GM18511 (cell line): ENCODE results near the gene ANKH.

ENCODE experiments used
- ATAC-seq: cut with Tn5 transposase; IDR thresholded peaks from one replicate; pipeline ENCODE4 v1.9.1; 2021; ENCODE audit warnings: mild to moderate bottlenecking, moderate library complexity; ENCODE audit not compliant: unreplicated experiment

The ANKH gene

DNA sequence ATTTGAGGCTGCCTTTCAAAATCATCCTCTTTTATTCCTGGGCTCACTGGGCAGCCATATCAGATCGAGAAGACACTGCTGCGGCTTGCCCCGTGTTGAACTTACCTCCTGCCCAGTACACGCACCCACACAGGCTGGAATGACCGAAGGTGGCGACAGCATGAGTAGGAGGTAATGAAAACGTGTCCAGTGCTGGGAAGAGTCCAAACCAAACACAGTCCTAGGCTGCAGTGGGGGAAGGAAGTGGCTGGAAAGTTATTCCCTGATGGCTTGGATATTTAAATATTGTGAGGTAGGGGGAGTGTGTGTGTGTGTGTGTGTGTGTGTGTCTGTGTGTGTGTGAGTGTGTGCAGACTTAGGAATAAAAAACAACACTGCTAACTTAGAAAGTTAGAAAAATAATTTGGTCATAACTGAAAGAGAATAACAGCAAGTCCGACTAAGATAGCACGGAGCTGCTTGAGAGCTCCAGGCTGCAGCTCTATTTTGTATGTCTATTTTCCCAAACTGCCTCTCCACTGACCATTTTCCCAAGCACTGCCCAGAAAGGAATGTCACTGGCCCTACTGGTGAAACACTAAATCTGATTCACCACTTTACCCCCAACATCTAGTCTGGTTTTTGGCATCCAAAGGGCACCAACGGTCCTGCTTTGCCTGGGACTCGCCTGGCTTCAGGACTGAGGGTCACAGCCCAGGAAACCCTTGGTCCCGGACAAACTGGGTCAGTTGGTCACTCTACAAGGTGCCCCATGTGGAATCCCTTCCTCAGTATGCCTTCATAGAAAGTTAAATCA is 41.2 kb downstream of the ANKH start:
- no peak for ATAC-seq

DNA sequence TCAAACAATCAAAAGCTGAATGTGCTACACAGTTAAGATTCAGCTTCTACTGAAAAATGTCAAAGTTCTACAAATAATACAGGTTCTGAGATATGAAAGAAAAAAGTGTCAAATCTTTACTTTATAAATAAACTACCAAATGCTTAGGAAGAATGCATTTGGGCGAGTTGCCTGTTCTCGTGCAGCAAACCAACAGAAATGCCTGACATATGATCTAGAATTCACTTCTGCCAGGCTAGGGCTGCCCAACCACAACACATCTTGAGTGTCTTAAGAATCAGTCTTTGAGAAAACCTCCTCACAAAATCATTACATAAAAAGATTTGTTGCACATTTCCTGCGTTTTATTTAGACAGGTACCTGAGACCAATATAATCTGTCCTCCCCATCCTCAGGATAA is 42.2 kb downstream of the ANKH start:
- ATAC-seq = no peak

DNA sequence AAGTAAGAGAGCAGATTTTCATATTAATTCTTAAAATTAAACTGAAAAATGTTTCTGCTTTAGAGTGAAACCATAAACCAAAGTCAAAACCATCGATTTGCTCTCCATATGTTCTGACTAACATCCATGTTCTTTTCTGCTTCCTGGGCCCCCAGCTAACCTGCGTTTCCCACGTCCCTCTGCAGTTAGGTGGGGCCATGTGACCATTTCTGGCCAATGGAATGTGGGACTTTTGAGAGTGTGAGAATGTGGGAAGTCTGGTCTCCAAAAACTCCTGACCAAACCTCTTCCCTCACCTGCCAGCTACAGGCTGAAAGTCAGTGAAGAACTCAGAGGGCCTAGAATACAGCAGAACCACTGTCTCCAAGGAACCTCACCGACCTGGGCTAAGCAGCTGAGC is 44.9 kb downstream of the ANKH start:
- ATAC-seq = no peak

DNA sequence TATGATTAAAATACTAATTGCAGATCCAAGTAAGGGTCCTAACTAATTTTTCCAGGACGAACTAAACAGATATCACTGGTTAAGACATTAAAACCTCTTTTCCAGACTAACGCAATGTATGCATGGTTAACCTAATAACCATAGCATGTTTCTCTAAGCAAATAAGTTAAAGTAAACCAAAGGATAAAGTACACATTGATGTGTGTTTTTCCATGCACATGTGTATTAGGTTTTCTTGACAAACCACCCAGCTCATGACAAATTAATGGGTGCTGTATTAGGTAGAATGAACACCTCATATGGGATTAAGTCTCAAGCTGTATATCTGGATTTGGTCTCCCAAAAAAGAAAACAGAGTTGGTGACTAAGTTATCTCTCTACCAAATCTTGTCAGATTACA is 45.6 kb downstream of the ANKH start:
- no peak for ATAC-seq

DNA sequence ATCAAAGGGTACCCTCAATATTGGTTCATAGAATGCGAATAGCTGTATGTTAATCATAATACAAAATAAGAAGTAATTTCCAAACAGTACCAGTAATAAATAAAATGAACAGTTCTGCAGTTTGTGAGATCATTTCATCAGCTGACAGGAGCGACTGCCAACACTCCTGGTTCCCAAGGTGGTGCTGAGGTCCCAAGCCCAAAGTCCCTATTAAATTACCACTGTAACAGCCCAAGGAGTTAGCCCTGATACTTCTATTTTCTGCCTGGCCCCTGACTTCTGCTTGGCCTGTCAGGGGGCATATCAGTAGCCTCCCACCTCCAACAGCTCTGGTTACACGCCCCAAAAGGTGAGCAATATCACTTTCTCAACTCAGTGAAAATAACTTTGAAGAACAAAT is 47.1 kb downstream of the ANKH start:
- no peak for ATAC-seq

DNA sequence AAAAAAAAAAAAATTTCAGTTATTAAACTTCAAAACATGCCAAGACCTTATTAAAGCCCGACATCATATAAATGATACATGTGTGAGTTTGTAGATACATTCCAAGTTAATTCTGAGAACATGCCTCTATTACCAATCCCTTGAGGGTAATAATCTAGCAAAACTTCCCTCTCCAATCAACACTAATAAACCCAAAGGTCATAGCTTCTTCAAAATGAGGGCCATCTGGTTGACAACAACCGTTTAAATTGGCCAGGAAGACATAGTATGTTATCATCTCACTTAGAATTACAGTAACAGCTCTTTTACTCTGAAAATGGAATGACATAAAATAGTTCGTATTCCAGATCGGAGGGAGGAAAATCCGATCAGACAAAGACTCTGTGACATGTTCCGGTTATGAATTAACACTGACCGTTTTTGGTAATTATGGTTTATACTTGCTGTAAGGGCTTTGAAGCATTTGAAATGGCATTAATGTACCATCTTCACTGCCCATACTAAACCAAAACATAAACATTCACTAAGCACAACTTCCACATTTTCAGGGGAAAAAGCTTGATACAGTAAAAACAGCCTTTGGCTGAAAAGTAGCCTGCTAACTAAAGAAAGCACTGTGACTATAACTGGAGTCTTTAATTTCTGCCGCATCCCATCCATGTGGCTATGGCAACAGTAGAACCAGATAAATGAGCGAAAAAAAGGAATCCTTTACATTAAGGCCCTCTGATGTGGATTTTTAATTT is 50.3 kb downstream of the ANKH start:
- no peak for ATAC-seq

DNA sequence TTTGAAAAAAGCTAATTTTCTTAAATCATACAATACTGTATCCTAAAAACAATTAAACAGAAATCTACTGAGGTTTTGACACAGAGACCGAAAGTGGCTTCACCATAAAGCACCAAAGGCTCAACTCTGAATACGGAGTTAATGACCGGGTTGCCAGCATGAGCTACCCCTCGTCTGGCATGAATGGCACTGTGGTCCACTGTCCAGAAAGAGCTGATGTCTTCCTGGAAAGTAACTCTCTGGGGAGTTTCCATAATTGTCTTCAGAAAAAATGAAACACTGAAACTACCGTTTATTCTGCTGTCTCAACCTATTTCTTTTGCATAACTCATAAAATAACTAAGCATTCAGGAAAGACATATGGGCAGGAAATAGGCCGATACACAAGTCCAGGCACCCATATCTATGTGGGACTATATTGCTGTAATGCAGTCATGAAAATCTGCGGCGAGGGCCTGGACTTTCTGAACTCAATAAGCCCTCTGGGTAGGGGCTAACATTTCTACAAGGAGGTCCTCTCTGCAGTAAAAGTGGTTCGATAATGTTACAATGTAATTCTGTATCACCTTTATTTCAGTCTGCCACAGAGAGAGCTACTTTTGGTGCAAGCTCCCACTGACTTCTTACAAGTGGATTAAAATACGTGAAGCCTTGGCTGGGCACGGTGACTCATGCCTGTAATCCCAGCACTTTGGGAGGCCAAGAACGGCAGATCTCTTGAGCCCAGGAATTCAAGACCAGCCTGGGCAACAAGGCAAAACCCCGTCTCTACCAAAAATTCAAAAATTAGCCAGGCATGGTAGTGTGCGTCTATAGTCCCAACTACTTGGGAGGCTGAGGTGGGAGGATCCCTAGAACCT is 52.4 kb downstream of the ANKH start:
- ATAC-seq = peak; percentile 41

DNA sequence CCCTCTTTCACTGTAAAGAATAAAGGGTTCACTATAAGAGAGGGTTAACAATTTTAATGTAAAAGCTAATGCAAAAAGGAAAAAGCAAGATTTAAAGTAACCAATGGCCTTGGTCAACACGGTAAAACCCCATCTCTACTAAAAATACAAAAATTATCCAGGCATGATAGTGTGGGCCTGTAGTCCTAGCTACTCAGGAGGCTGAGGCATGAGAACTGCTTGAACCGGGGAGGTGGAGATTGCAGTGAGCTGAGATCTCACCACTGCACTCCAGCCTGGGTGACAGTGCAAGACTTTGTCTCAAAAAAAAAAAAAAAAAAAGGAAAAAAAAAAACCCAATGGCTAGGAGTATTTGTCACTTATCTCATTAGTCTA is 53.8 kb downstream of the ANKH start:
- peak; percentile 44 for ATAC-seq

DNA sequence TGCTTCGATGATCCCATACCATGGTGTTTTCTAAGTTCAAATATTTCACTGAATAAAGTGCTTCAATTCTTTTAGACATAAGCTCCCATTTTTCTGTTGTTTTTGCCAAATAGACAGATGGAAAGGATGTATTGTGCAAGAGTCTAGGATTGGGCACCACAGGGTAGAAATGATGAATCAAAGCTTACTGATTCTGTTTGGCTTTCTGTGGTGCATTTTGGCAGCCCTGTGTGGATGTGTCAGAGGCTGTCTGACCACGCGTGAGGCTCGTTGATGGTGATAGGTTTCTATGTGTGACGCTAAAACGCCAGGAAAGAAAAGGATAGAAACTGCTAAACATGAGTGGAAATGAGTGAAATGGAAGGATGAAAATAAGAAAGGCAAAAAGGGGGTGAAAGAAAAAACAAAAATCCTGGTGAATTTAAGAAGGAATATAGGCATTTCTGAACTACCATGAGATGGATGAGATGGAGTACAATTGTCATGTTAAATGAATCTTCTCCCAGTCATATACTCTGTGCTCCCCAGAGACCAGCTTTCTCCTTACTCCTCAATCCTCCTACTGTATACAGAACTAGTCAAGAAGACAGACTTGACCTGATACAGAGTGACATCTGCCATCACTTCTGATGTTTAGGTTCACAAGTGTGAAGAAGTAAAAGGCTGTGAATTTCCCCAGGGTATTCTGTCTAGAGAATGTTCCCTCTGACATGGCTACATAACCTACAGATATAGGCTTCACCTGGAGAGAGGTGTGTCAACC is 54.4 kb downstream of the ANKH start:
- peak; percentile 53 for ATAC-seq

DNA sequence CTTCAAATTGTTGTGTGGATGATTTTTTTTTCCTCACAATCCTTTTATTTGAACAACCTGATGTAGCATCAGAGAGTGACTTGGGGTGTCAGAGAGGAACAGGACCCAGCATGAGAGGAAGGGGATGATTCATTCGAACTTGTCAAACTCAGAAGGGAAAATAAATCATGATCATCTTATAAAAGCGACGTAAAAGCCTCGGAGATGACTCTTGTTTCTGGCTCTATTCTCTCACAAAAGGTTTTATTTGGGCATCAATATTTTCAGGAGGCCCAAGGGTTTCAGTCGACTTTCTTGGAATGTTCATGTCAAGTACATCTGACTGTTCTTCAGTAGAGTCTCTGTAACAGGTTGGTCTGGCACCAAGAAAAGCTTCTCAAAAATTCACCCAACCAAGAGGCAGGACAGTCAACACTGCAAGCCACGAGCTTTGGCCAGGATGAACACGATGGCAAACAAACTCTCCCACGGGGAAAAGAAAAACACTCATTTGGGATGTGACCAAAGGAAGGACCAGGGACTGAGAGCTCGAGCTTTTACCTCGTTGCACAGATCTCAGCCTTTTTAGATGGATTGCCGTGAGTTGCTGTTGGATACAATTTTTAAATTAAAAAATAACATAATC is 55.1 kb downstream of the ANKH start:
- no peak for ATAC-seq

DNA sequence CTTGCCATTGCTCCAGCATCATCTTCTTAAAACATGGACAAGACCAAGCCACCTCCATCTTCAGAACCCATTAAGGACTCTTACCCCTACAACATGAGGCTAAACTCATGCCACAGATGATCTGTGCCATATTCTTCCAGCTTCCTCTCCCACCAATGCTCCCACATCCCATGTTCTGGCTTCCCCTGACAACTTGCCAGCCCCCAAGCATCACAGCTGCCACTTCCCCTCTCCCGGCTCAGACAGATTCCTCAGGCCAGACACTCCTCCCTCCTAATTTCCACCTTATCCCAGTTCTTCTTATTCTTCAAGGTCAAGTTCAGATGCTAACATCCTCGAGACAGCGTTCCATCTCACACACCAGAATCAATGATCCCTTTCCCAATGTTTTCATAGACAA is 57.8 kb downstream of the ANKH start:
- no peak for ATAC-seq

DNA sequence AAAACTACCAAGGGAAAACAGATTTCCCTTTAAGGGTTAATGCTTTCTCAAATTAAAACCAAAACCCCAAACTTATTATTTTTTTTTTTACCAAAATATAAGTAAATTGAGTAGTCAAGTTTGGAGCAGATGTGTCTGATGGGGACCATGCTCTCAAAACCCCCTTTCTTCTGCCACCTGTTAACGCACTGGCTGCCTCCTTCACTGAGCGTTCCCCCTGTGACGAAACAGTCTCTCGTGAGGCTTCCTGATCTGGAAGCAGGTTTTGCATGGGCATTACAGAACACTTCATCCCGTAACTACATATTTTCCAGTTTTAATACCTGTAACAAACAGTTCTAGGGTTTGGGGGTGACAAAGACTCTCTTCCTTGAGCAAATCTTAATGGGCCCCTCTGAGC is 59.4 kb downstream of the ANKH start:
- no peak for ATAC-seq

DNA sequence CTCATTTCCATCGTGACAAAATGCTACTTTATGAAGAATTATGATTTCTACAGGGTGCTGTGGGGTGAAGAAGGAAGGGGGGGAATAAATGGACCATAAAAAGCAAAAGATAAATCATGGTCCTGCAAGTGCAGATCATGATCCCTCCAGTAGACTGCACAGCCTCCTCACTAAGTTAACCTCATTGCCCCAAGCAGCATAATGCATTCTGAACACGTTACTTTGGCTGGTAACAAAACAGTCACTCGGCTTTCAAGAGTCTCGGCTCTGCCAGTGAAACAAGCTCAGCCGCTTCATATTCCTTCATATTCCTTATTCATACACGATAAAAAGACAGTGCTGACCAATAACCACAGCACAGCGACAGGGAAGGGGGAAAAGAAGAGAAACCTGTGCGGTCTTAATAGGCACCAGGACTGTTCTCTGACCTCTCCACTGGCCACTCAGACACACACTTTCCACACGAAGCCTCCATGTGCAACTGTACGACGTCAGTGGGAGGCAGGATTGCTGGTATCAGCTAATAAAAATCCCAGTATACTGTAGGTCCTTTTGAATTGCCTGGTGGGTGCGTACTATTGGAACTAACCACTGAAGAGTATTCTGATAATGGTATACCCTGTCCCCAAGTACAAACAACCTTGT is 60.5 kb downstream of the ANKH start:
- ATAC-seq = no peak

DNA sequence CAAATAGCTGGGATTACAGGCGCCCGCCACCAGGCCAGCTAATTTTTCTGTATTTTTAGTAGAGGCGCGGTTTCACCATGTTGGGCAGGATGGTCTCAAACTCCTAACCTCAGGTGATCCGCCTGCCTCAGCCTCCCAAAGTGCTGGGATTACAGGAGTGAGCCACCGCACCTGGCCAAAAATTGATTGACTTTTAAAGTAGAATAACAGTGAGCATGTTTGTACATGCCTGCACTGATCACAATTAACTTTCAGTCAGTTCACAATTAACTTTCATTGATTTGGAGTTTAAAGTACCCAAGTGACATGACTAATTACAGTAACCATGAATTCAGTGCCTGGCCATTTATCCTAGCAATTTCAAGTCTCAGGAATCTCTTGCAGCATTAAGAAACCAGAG is 61.3 kb downstream of the ANKH start:
- ATAC-seq = no peak

DNA sequence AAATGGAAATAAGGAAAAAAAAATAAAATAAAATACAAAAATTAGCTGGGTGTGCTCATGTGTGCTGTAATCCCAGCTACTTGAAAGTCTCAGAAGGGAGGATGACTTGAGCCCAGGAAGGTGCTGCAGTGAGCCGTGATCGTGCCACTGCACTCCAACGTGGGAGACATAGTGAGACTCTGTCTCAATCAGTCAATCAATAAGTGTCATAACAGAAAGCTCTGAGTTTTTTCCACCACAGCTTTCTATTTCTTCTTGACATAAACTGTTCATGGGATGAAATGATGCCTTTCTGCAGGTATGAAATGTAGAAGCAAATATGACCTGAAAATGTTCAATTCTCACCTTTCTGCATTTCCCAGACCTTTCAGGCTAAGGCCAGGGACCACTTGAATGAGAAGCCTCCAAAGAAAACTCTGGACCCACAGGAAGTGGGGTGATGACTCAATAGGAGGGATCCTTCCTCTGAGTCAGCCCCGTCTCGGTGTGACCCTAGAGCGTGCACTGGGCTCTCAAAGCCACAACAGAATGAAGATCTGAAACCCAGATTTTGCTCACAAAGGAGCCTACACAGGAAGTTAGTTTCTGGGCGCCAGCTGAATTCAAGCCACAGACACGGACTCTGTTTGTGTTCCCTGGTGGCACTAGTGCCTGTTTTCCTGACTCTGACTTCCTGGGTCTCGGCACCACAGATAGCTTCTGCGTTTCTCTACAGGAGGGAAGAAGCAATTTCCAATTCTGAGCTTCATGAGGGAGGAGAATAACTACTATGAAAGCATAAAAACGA is 62.0 kb downstream of the ANKH start:
- peak; percentile 98 for ATAC-seq

DNA sequence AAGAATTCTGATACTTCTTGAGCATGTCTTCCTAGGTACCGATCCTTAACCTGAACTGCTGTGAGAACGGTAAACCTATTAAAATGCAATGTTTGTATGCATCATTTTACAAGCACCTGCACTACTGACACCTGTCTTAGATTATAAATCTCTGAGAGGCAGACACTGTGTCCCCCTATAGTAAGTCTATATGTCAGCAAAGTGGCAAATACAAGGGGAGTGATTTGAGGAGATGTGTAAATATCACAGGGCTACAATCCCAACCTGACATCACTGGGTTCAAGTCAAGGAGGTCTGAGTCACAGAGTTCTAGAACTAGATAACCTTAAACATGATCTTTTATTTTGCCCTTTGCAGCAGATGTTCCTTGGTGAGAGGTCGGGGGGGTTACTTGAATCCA is 64.1 kb downstream of the ANKH start:
- ATAC-seq = no peak

DNA sequence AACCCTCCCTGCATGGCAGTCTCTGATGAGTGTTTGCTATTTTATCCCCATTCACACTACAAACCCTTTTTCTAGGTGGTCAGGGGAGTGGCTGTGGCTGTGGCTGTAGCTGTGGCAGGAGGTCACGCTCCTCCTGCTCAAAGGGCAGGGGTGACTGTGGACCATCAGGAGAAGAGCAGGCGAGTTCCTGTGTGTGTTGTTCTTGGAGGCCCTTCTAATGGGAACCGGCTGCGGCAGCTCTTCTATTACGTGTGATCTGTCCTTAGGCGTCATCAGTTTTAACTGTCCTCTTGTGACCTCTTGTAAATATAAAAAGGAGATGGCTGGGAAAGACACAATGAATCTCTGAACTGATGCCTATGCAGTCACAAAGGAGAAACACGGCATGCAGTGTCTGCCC is 65.1 kb downstream of the ANKH start:
- no peak for ATAC-seq

DNA sequence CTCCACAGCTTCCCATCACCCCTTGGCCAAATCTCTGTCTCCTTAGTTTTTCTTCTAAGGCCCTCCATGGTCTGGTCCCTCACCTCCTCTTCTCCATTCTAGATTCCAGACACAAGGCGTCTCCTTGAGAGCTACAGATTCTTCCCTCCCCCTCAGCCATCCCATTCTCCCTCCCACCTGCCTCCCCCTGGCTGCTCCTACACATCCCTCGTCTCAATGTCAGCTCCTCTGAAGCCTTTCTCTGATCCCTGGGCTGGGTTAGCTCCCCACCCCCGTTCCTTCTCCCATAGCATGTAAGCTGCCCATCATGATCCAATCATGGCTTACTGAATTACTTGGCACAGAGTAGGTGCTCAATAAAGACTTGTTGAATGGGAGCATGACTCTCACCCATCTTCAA is 69.0 kb downstream of the ANKH start:
- no peak for ATAC-seq

DNA sequence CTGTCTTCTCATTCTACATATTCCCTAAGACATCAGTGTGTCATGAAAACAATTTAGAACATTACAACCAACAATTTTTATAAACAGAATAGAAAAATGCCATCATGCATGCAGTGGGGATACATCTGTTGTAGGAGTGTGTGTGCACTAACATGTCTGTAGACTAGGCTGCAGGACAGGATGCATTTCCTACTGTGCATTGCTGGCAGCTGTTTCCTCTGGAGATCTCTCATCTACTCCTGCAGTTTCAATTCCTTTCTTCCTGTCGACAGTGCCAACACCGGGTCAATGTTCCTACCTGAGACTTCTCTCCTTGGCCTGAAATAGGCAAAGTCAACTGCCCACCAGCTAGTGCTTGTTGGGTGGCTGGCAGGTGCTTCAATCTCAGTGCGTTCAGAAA is 69.8 kb downstream of the ANKH start:
- ATAC-seq = no peak
